ENCODE measurements around the gene VARS2. TPM values are rescaled to one million over a fixed set of nuclear protein-coding genes. Genes with fewer than 3 reads are reported as not detected.

Gene VARS2
- total RNA-seq, 2 experiments from 2014 or later: 33.6 to 37.0 TPM

GRCh38 chr6:30880698-30881252 is 33.3 kb upstream of the VARS2 start:
- no peak overlapping the region for H3K27ac Mint-ChIP-seq
- no peak for DNase-seq
- H3K9me3 Mint-ChIP-seq: no peaks in the 10 kb centered on the region
- peaks cover 24% of the 10 kb centered on the region for H3K27me3 Mint-ChIP-seq
- H3K4me3 Mint-ChIP-seq: no peak overlapping the region
- H3K4me1 Mint-ChIP-seq: peaks cover 22% of the 10 kb centered on the region
- ChIA-PET POLR2A (no interaction called here), CTCF (interaction anchor here (1.2 to 3.0 kb wide), 2 partner anchors 51 to 60 kb away, joined by 4 to 14 read pairs; no protein-coding TSS in a partner anchor)
- no peaks in the 10 kb centered on the region for H3K36me3 Mint-ChIP-seq (ENCODE audit: low read depth)

GRCh38 chr6:30881392-30882203 is 32.4 kb upstream of the VARS2 start:
- H3K9me3 Mint-ChIP-seq: no peaks in the 10 kb centered on the region
- H3K4me1 Mint-ChIP-seq: peaks cover 22% of the 10 kb centered on the region
- H3K4me3 Mint-ChIP-seq: no peak overlapping the region
- POLR2A ChIA-PET: no interaction called here
- no peak for DNase-seq
- H3K36me3 Mint-ChIP-seq (ENCODE audit: low read depth): no peaks in the 10 kb centered on the region
- H3K27ac Mint-ChIP-seq: no peak overlapping the region
- CTCF ChIA-PET: interaction anchor here (1.2 to 3.0 kb wide), 2 partner anchors 52 to 61 kb away, joined by 4 to 14 read pairs; no protein-coding TSS in a partner anchor
- H3K27me3 Mint-ChIP-seq: peaks cover 31% of the 10 kb centered on the region

DNA sequence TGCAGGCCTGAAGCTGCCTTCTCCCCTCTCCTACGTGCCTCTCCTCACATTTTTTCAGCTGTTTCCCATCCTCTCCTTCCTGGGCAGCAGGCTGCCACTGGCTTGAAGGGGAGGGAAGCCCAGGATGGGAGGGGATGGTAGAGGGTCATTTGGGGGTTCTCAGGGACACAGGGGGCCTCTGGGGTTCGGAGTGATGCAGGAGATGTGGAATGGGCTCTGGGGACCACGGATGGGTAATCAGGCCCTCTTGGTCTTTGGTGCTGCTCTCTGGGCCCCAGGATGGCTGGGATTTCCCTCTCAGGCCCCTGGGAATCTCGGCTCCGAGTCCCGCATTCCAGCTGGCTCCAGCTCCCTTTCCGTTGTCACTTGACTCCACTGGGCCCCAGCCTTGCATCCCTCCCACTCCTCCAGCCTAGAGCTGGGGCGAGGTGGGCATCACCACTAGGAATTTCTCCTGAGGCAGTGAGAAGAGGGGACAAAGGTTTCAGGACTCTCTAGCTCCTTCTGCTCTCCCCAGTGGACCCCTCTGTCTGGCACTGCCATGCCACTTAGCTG is 31.8 kb upstream of the VARS2 start:
- Mint-ChIP-seq H3K36me3 (ENCODE audit: low read depth) (no peaks in the 10 kb centered on the region), H3K27me3 (peaks cover 35% of the 10 kb centered on the region), H3K4me1 (peaks cover 19% of the 10 kb centered on the region), H3K4me3 (no peak overlapping the region), H3K9me3 (no peaks in the 10 kb centered on the region), H3K27ac (no peak overlapping the region)
- CTCF ChIA-PET: interaction anchor here (3.0 to 3.7 kb wide), 2 partner anchors 53 to 205 kb away, joined by 12 to 14 read pairs; no protein-coding TSS in a partner anchor
- no peak for DNase-seq
- POLR2A ChIA-PET: no interaction called here

- DNase-seq: no peak
- peaks cover 35% of the 10 kb centered on the region for H3K27me3 Mint-ChIP-seq
- H3K36me3 Mint-ChIP-seq (ENCODE audit: low read depth): no peaks in the 10 kb centered on the region
- ChIA-PET CTCF (interaction anchor here (3.0 to 3.7 kb wide), 2 partner anchors 54 to 204 kb away, joined by 12 to 14 read pairs; no protein-coding TSS in a partner anchor), POLR2A (interaction anchor here (0.7 kb wide), 1 partner anchor 578 kb away, joined by 3 read pairs; no protein-coding TSS in a partner anchor)
- peaks cover 14% of the 10 kb centered on the region for H3K4me1 Mint-ChIP-seq
- no peak overlapping the region for H3K27ac Mint-ChIP-seq
- H3K4me3 Mint-ChIP-seq: peak overlapping the region; percentile 53
- no peaks in the 10 kb centered on the region for H3K9me3 Mint-ChIP-seq
Measured at GRCh38 chr6:30882759-30883684, 31.0 kb upstream of the VARS2 start.

DNA sequence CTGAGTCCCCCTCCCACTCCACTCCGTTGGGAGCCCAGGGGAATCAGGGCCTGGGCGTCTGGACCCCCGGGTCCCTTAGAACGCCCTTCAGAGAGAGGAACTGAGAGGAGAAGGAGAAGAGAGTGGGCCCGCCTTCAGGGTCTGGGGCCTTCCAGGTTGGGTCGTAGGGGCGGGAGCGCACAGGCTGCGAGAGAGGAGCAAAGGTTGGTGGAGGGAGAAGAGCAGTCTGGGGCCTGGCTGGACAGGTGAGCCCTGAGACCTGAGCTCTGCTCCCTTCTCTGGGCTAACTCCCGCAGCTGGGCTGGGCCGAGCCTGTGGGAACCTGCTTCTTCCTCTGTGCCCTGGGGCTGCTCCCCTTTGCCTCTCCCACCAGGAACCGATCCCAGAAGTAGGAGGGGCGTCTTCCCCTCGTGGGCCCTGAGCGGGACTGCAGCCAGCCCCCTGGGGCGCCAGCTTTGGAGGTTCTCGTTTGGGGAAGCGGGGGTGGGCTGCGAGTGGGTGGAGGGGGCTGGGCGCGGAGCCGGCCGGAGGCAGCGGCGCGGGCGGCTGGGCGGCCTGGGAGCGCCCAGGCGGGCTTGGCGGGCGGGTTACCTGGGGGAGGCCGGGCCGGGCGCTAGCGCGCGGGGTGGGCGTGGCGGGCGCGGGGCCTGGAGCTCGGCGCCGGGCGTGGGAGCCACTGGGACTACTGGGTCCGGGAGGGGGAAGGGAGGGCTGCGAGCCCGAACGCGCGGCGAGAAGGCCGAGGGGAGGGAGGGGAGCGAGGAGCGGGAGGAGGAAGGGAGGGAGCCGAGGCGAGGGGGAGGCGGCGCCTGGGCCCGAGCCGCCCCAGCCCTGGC is 30.1 kb upstream of the VARS2 start, which contains the start of gene DDR1:
TSS of gene DDR1 (plus strand) at position 835 of the 836 bp plus-strand sequence. CDS start 4,211 bp downstream, outside the sequence.
- Mint-ChIP-seq H3K27me3 (peaks cover 35% of the 10 kb centered on the region), H3K36me3 (ENCODE audit: low read depth) (no peaks in the 10 kb centered on the region), H3K27ac (no peak within 1 kb of the TSS), H3K4me3 (peak within 1 kb of the TSS; percentile 66), H3K4me1 (peaks cover 14% of the 10 kb centered on the region), H3K9me3 (no peaks in the 10 kb centered on the region)
- ChIA-PET POLR2A (interaction anchor here (0.7 to 1.3 kb wide), 3 partner anchors 12 to 579 kb away, joined by 3 to 4 read pairs (median 3); no protein-coding TSS in a partner anchor), CTCF (interaction anchor here (1.7 to 3.7 kb wide), 2 partner anchors 195 to 203 kb away, joined by 6 to 12 read pairs; no protein-coding TSS in a partner anchor)
- DNase-seq: peak; percentile 44

- peaks cover 35% of the 10 kb centered on the region for H3K27me3 Mint-ChIP-seq
- H3K4me3 Mint-ChIP-seq: peak overlapping the region; percentile 66
- no peak for DNase-seq
- H3K36me3 Mint-ChIP-seq (ENCODE audit: low read depth): no peaks in the 10 kb centered on the region
- H3K27ac Mint-ChIP-seq: no peak overlapping the region
- peaks cover 14% of the 10 kb centered on the region for H3K4me1 Mint-ChIP-seq
- ChIA-PET POLR2A (interaction anchor here (0.7 to 1.3 kb wide), 2 partner anchors 11 to 147 kb away, joined by 3 to 4 read pairs; no protein-coding TSS in a partner anchor), CTCF (interaction anchor here (1.7 to 3.7 kb wide), 2 partner anchors 194 to 203 kb away, joined by 6 to 12 read pairs; no protein-coding TSS in a partner anchor)
- H3K9me3 Mint-ChIP-seq: no peaks in the 10 kb centered on the region
Measured at GRCh38 chr6:30884521-30885480, 29.2 kb upstream of the VARS2 start.

DNA sequence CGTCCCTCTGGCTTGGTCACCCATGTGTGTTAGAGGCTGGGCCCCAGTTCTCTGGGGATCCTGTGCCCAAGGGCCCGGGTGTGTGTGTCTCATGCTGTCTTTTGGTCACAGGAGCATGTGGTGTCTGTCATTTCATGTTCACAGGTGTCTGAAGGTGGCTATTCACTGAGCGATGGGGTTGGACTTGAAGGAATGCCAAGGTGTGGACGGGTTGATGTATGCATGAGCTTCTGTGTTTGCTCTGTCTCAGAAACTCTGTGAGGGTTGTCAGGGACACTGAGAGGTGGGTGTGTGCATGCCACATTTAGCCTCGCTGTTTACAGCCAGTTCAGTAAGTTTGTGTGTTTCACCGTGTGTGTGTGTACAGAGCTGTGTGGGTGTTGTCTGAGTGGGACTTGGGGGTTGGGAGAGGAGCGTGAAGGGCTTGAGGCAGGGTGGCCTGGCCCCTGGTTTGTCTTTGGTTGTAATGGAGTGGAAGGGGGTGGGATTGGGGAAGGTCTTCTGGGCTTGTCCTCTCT is 28.5 kb upstream of the VARS2 start:
- ChIA-PET POLR2A (no interaction called here), CTCF (interaction anchor here (1.7 to 3.7 kb wide), 2 partner anchors 194 to 202 kb away, joined by 6 to 12 read pairs; no protein-coding TSS in a partner anchor)
- H3K9me3 Mint-ChIP-seq: no peaks in the 10 kb centered on the region
- H3K36me3 Mint-ChIP-seq (ENCODE audit: low read depth): no peaks in the 10 kb centered on the region
- peak overlapping the region; percentile 66 for H3K4me3 Mint-ChIP-seq
- DNase-seq: no peak
- H3K27me3 Mint-ChIP-seq: peaks cover 35% of the 10 kb centered on the region
- H3K4me1 Mint-ChIP-seq: peaks cover 14% of the 10 kb centered on the region
- no peak overlapping the region for H3K27ac Mint-ChIP-seq

DNA sequence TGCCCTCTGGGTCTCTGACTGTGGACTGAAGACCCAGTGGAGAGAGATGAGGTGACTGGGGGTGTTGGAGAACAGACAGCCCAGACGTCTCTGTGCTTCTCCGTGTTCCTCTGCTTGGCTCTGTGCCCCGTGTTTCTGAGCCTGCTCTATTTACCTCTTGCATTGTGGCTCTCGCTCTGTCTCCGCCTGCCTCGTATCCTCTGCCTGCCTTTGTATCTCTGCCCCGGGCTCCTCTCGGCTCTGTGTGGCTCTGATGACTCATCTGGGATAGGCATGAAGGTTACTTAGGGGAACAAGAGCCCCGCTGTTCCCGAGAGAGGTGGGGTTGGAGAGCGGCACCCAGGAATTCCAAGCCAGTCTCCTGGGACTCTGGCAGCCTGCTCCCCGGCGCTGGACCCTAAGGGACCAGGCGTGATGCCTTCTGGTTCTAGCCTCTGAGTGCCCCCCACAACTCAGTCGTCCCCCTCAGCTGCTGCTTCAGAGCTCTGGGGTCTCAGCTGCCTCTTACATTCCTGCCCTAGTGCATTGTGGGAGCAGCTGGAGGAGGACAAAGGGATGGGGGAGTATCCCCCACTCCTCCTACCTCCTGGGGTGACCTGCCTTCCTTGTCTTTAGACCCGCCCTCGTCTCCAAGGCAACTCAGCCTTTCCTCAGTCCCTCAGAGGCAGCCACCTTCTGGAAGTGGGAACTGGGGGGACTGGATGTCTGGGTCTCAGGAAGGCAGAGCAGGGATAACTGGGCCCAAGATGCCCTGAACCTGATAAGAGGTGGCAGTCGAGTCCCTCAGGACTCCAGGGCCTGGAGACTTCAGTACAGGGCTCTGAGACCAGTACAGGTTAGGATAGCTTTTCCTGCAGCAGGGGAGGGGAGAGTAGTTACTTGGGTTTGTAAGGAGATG is 27.8 kb upstream of the VARS2 start:
- H3K27ac Mint-ChIP-seq: no peak overlapping the region
- H3K4me1 Mint-ChIP-seq: peaks cover 14% of the 10 kb centered on the region
- CTCF ChIA-PET: interaction anchor here (3.7 kb wide), 1 partner anchor 201 kb away, joined by 12 read pairs; no protein-coding TSS in a partner anchor
- H3K4me3 Mint-ChIP-seq: peak overlapping the region; percentile 66
- H3K9me3 Mint-ChIP-seq: no peaks in the 10 kb centered on the region
- H3K36me3 Mint-ChIP-seq (ENCODE audit: low read depth): no peaks in the 10 kb centered on the region
- POLR2A ChIA-PET: interaction anchor here (0.6 kb wide), 1 partner anchor 687 kb away, joined by 3 read pairs; no protein-coding TSS in a partner anchor
- DNase-seq: no peak
- H3K27me3 Mint-ChIP-seq: peaks cover 34% of the 10 kb centered on the region

DNA sequence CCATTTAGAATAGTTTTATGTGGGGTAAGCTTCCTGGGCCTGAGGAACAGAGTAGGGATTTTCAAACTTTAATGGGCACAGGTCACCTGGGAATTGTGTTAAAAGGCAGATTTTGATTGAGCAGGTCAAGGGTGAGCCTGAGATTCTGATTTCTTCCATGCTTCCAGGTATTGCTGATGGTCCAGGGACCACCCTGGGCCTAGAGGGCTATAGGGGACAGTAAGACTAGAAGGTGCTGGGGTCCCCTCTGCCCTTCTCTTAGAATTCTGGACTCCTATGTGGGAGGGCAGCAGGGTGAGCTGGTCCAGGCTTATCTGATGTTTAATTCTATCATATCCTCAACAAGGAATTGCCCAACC is 27.2 kb upstream of the VARS2 start:
- Mint-ChIP-seq H3K4me1 (peaks cover 14% of the 10 kb centered on the region), H3K36me3 (ENCODE audit: low read depth) (no peaks in the 10 kb centered on the region), H3K9me3 (no peaks in the 10 kb centered on the region), H3K27me3 (peaks cover 29% of the 10 kb centered on the region), H3K4me3 (no peak overlapping the region), H3K27ac (no peak overlapping the region)
- CTCF ChIA-PET: no interaction called here
- DNase-seq: no peak
- POLR2A ChIA-PET: interaction anchor here (0.6 kb wide), 1 partner anchor 687 kb away, joined by 3 read pairs; no protein-coding TSS in a partner anchor
